ENCODE results near the gene PA2G4. TPM values are rescaled to one million over a fixed set of nuclear protein-coding genes. Genes with fewer than 3 reads are reported as not detected.

PA2G4 gene
- total RNA-seq, 1 donor from 2014 or later, result 130 TPM

DNA sequence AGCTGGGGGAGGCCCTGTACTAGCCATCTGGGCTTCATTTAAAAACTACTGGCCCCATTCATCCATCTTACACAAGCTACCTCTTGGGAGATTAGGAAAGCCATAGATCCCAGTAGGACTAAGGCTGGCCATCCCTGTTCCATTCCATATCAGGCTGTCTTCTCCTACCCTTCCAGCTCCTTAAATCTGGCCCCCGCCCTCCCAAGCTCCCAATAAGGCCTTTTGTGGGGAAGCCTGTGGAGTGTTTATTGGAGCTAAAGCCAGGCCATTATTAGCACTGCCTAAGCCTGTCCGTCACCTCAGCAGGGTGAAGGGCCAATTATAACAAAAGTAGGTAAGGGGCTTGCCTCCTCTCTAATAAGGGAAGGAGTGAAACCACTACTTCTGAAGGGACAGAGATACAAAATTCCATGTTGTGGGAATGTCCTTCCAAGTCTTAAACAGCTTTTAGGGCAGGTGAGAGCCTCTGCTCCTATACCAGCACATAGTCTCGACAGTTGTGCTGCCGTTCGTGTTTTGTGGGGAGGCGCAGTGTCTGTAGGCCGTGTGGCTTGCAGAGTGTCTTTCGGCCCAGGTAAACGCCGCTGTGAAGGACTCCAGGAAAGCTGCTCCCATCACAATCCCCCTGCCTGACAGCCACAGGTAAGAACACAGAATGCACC, 57.5 kb downstream of the PA2G4 start:
- Histone ChIP-seq H3K4me3 (ENCODE audit: insufficient read depth, low read depth, low read length) (no peak overlapping the region), H3K4me2 (ENCODE audit: low read length) (peak overlapping the region; percentile 99), H3K27ac (ENCODE audit: low read depth, low read length) (no peak overlapping the region), H3K9me3 (ENCODE audit: insufficient read depth, low read depth, low read length) (no peaks in the 10 kb centered on the region), H3K36me3 (ENCODE audit: insufficient read depth, low read length) (peaks cover 47% of the 10 kb centered on the region), H3K9ac (ENCODE audit: low read length) (peak overlapping the region; percentile 99), H2AFZ (ENCODE audit: low read depth, low read length) (no peak overlapping the region), H4K20me1 (ENCODE audit: insufficient read depth, low read length) (peaks cover 72% of the 10 kb centered on the region), H3K27me3 (ENCODE audit: insufficient read depth, low read length) (no peaks in the 10 kb centered on the region), H3K4me1 (ENCODE audit: insufficient read depth, low read length) (peaks cover 32% of the 10 kb centered on the region), H3K79me2 (ENCODE audit: insufficient read depth, low read length) (peaks cover 44% of the 10 kb centered on the region)
- peaks cover 17% of the 10 kb centered on the region for H3K4me1 Mint-ChIP-seq (ENCODE audit: low read depth, unreplicated experiment)
- no peaks in the 10 kb centered on the region for H3K27me3 Mint-ChIP-seq (ENCODE audit: low read depth, unreplicated experiment)
- peaks cover 44% of the 10 kb centered on the region for H3K36me3 Mint-ChIP-seq (ENCODE audit: low read depth, unreplicated experiment)
- no peak for FAIRE-seq
- H3K9me3 Mint-ChIP-seq (ENCODE audit: unreplicated experiment), result no peaks in the 10 kb centered on the region
- peak overlapping the region; percentile 91 for H3K4me3 Mint-ChIP-seq (ENCODE audit: unreplicated experiment)
- TF ChIP-seq EZH2 (IDR thresholded peaks at IDR 0.05; ENCODE audit: insufficient read depth, low read length), result no peak
- TF ChIP-seq, protein P1, sequence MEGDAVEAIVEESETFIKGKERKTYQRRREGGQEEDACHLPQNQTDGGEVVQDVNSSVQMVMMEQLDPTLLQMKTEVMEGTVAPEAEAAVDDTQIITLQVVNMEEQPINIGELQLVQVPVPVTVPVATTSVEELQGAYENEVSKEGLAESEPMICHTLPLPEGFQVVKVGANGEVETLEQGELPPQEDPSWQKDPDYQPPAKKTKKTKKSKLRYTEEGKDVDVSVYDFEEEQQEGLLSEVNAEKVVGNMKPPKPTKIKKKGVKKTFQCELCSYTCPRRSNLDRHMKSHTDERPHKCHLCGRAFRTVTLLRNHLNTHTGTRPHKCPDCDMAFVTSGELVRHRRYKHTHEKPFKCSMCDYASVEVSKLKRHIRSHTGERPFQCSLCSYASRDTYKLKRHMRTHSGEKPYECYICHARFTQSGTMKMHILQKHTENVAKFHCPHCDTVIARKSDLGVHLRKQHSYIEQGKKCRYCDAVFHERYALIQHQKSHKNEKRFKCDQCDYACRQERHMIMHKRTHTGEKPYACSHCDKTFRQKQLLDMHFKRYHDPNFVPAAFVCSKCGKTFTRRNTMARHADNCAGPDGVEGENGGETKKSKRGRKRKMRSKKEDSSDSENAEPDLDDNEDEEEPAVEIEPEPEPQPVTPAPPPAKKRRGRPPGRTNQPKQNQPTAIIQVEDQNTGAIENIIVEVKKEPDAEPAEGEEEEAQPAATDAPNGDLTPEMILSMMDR (IDR thresholded peaks at IDR 0.05; ENCODE audit: insufficient read depth, low read depth, low read length), result no peak
- DNase-seq (ENCODE audit: low read depth), result no peak
- peak overlapping the region; percentile 81 for H3K27ac Mint-ChIP-seq (ENCODE audit: unreplicated experiment)

- H3K27me3 ChIP-seq (ENCODE audit: insufficient read depth, low read length), result no peaks in the 10 kb centered on the region
- H3K36me3 Mint-ChIP-seq (ENCODE audit: low read depth, unreplicated experiment), result peaks cover 45% of the 10 kb centered on the region
- no peak overlapping the region for H3K27ac Mint-ChIP-seq (ENCODE audit: unreplicated experiment)
- H3K9me3 ChIP-seq (ENCODE audit: insufficient read depth, low read depth, low read length), result no peaks in the 10 kb centered on the region
- TF ChIP-seq, protein P1 (IDR thresholded peaks at IDR 0.05; ENCODE audit: insufficient read depth, low read depth, low read length), result no peak
- no peak for TF ChIP-seq EZH2 (IDR thresholded peaks at IDR 0.05; ENCODE audit: insufficient read depth, low read length)
- peaks cover 44% of the 10 kb centered on the region for H3K79me2 ChIP-seq (ENCODE audit: insufficient read depth, low read length)
- H3K4me2 ChIP-seq (ENCODE audit: low read length), result peak overlapping the region; percentile 99
- H3K4me1 Mint-ChIP-seq (ENCODE audit: low read depth, unreplicated experiment), result peaks cover 12% of the 10 kb centered on the region
- H3K9ac ChIP-seq (ENCODE audit: low read length), result peak overlapping the region; percentile 43
- peaks cover 76% of the 10 kb centered on the region for H4K20me1 ChIP-seq (ENCODE audit: insufficient read depth, low read length)
- H3K4me3 Mint-ChIP-seq (ENCODE audit: unreplicated experiment), result peak overlapping the region; percentile 91
- H3K4me1 ChIP-seq (ENCODE audit: insufficient read depth, low read length), result peaks cover 23% of the 10 kb centered on the region
- no peak overlapping the region for H2AFZ ChIP-seq (ENCODE audit: low read depth, low read length)
- no peak for DNase-seq (ENCODE audit: low read depth)
- H3K27ac ChIP-seq (ENCODE audit: low read depth, low read length), result no peak overlapping the region
- no peaks in the 10 kb centered on the region for H3K27me3 Mint-ChIP-seq (ENCODE audit: low read depth, unreplicated experiment)
- no peaks in the 10 kb centered on the region for H3K9me3 Mint-ChIP-seq (ENCODE audit: unreplicated experiment)
- no peak for FAIRE-seq
- H3K36me3 ChIP-seq (ENCODE audit: insufficient read depth, low read length), result peaks cover 47% of the 10 kb centered on the region
- H3K4me3 ChIP-seq (ENCODE audit: insufficient read depth, low read depth, low read length), result no peak overlapping the region
These were observed 58.3 kb downstream of the PA2G4 start for GRCh38 chr12:56162468-56163290.

Other genes with a start within 250 kb of the PA2G4 start
- gene PYM1, start 176.7 kb upstream of the PA2G4 start, total RNA-seq, result 31.5 and 33.6 TPM in 2 replicates
- gene DGKA, start 173.4 kb upstream of the PA2G4 start, total RNA-seq, result 108 and 118 TPM in 2 replicates
- gene PMEL, start 138.5 kb upstream of the PA2G4 start, total RNA-seq, result 3.9 and 13.8 TPM in 2 replicates
- gene CDK2, start 137.7 kb upstream of the PA2G4 start, total RNA-seq, result 37.8 and 44.3 TPM in 2 replicates
- gene RAB5B, start 130.5 kb upstream of the PA2G4 start, total RNA-seq, result 110 and 127 TPM in 2 replicates
- gene SUOX, start 107.3 kb upstream of the PA2G4 start, total RNA-seq, result 13.6 and 14.3 TPM in 2 replicates
- 5.6 and 6.9 TPM in 2 replicates for gene IKZF4, start 83.5 kb upstream of the PA2G4 start, total RNA-seq
- 39.4 and 45.9 TPM in 2 replicates for gene RPS26, start 62.6 kb upstream of the PA2G4 start, total RNA-seq
- 2.6 and 3.8 TPM in 2 replicates for gene ERBB3, start 24.4 kb upstream of the PA2G4 start, total RNA-seq
- 3,078 and 3,088 TPM in 2 replicates for gene RPL41, start 12.1 kb downstream of the PA2G4 start, total RNA-seq
- 4.1 and 4.2 TPM in 2 replicates for gene ZC3H10, start 13.7 kb downstream of the PA2G4 start, total RNA-seq
- gene ESYT1, start 23.7 kb downstream of the PA2G4 start, total RNA-seq, result 138 and 142 TPM in 2 replicates
- 110 and 118 TPM in 2 replicates for gene MYL6B, start 48.0 kb downstream of the PA2G4 start, total RNA-seq
- 2,485 and 2,685 TPM in 2 replicates for gene MYL6, start 53.8 kb downstream of the PA2G4 start, total RNA-seq
- 57.5 and 57.6 TPM in 2 replicates for gene SMARCC2, start 84.9 kb downstream of the PA2G4 start, total RNA-seq
- gene RNF41, start 117.4 kb downstream of the PA2G4 start, total RNA-seq, result 85.8 and 85.9 TPM in 2 replicates
- gene NABP2, start 119.8 kb downstream of the PA2G4 start, total RNA-seq, result 29.1 and 29.9 TPM in 2 replicates
- 0.39 TPM in 1 of 2 replicates, not detected in the other for gene SLC39A5, start 125.5 kb downstream of the PA2G4 start, total RNA-seq
- 98.4 and 105 TPM in 2 replicates for gene ANKRD52, start 153.8 kb downstream of the PA2G4 start, total RNA-seq
- 6.7 and 9.3 TPM in 2 replicates for gene COQ10A, start 162.4 kb downstream of the PA2G4 start, total RNA-seq
- 171 and 212 TPM in 2 replicates for gene CS, start 195.8 kb downstream of the PA2G4 start, total RNA-seq
- 187 and 202 TPM in 2 replicates for gene CNPY2, start 211.4 kb downstream of the PA2G4 start, total RNA-seq
- gene PAN2, start 229.4 kb downstream of the PA2G4 start, total RNA-seq, result 10.1 and 15.4 TPM in 2 replicates
- gene IL23A, start 234.3 kb downstream of the PA2G4 start, total RNA-seq, result 0.32 TPM in 1 of 2 replicates, not detected in the other